Trophoblast cell (in vitro differentiated cells and primary cell): ENCODE results near the gene VASH1.

Experiments
- DNase-seq, 2 donors: peaks; one replicate each; pipeline ENCODE4 v3.0.0-alpha.2; 2016
- H2AFZ ChIP-seq: 2 replicates; pipeline ENCODE4 v1.6.1; 2013; ENCODE audit warnings: low read length, moderate library complexity, mild to moderate bottlenecking; ENCODE audit not compliant: insufficient read depth, poor library complexity
- H2AK5ac ChIP-seq: 2 replicates; pipeline ENCODE4 v1.6.1; 2013; ENCODE audit warnings: mild to moderate bottlenecking, low read length
- H2BK120ac ChIP-seq: 2 replicates; pipeline ENCODE4 v1.6.1; 2013; ENCODE audit warnings: low read length, mild to moderate bottlenecking, moderate library complexity; ENCODE audit not compliant: insufficient read depth, poor library complexity
- H2BK12ac ChIP-seq: 2 replicates; pipeline ENCODE4 v1.6.1; 2013; ENCODE audit warnings: mild to moderate bottlenecking, low read length, moderate library complexity
- H2BK5ac ChIP-seq: 2 replicates; pipeline ENCODE4 v1.6.1; 2013; ENCODE audit warnings: low read length, low read depth, moderate library complexity, mild to moderate bottlenecking; ENCODE audit not compliant: poor library complexity
- H3K14ac ChIP-seq: 2 replicates; pipeline ENCODE4 v1.6.1; 2013; ENCODE audit warnings: mild to moderate bottlenecking, low read length
- H3K18ac ChIP-seq: 2 replicates; pipeline ENCODE4 v1.6.1; 2013; ENCODE audit warnings: mild to moderate bottlenecking, low read length
- H3K23ac ChIP-seq: 2 replicates; pipeline ENCODE4 v1.6.1; 2013; ENCODE audit warnings: low read length
- H3K27ac ChIP-seq: 2 replicates; pipeline ENCODE4 v1.5.1; 2013; ENCODE audit warnings: low read depth, mild to moderate bottlenecking, inconsistent platforms, low read length, moderate library complexity
- H3K27me3 ChIP-seq: 2 replicates; pipeline ENCODE4 v1.6.1; 2013; ENCODE audit warnings: inconsistent platforms, mild to moderate bottlenecking, low read length, moderate library complexity; ENCODE audit not compliant: insufficient read depth
- H3K36me3 ChIP-seq, 2 experiments: 1 replicate in 1 of 2; 2 replicates in 1 of 2; pipeline ENCODE4 v1.6.1; 2013; ENCODE audit warnings: low read length in 2 of 2, mild to moderate bottlenecking in 2 of 2, moderate library complexity in 1 of 2; ENCODE audit not compliant: insufficient read depth in 2 of 2, control insufficient read depth in 1 of 2
- H3K4ac ChIP-seq: 2 replicates; pipeline ENCODE4 v1.6.1; 2013; ENCODE audit warnings: low read depth, mild to moderate bottlenecking, low read length, moderate library complexity
- H3K4me1 ChIP-seq, 2 experiments: 1 replicate in 1 of 2; 2 replicates in 1 of 2; pipeline ENCODE4 v1.6.1; 2013; ENCODE audit warnings: low read length in 2 of 2, mild to moderate bottlenecking in 2 of 2, moderate library complexity in 1 of 2; ENCODE audit not compliant: insufficient read depth in 2 of 2, control insufficient read depth in 1 of 2
- H3K4me2 ChIP-seq: 2 replicates; pipeline ENCODE4 v1.6.1; 2013; ENCODE audit warnings: inconsistent platforms, mild to moderate bottlenecking, low read length, moderate library complexity
- H3K4me3 ChIP-seq: 2 replicates; pipeline ENCODE4 v1.5.1; 2013; ENCODE audit warnings: mild to moderate bottlenecking, low read depth, low read length, inconsistent platforms
- H3K79me1 ChIP-seq: one replicate; pipeline ENCODE4 v1.6.1; 2013; ENCODE audit warnings: low read length
- H3K79me2 ChIP-seq: 2 replicates; pipeline ENCODE4 v1.6.1; 2013; ENCODE audit warnings: low read length, mild to moderate bottlenecking; ENCODE audit not compliant: control insufficient read depth, insufficient read depth, poor library complexity
- H3K9ac ChIP-seq: 2 replicates; pipeline ENCODE4 v1.6.1; 2013; ENCODE audit warnings: mild to moderate bottlenecking, low read length
- H3K9me3 ChIP-seq: 2 replicates; pipeline ENCODE4 v1.6.1; 2013; ENCODE audit warnings: low read depth, mild to moderate bottlenecking, control low read depth, inconsistent platforms, low read length; ENCODE audit not compliant: insufficient read depth
- H4K12ac ChIP-seq: 2 replicates; pipeline ENCODE4 v1.6.1; 2013; ENCODE audit warnings: low read depth, mild to moderate bottlenecking, low read length, moderate library complexity
- H4K8ac ChIP-seq: 2 replicates; pipeline ENCODE4 v1.6.1; 2013; ENCODE audit warnings: low read depth, mild to moderate bottlenecking, low read length, moderate library complexity
- H4K91ac ChIP-seq: one replicate; pipeline ENCODE4 v1.6.1; 2013; ENCODE audit warnings: low read depth, mild to moderate bottlenecking, low read length, moderate library complexity
- WGBS: extraction: QIAGEN DNeasy Blood & Tissue Kit; methylation state at CpG from one replicate; pipeline ENCODE4 v1.1.7; 2013; ENCODE audit warnings: missing lambda C conversion rate; ENCODE audit not compliant: insufficient read length, insufficient coverage; ENCODE audit errors: extremely low coverage; 5-methylcytosine and 5-hydroxymethylcytosine counted together

VASH1 gene

GRCh38 chr14:76715511-76716081, 45.7 kb upstream of the VASH1 start:
- no CpG with 5 or more reads among the region's 7 CpGs for WGBS

GRCh38 chr14:76716285-76716684, 45.0 kb upstream of the VASH1 start:
- Histone ChIP-seq H4K12ac (no peak overlapping the region), H3K18ac (no peak overlapping the region), H3K9ac (no peak overlapping the region), H2BK5ac (no peak overlapping the region), H2AFZ (no peak overlapping the region), H3K4ac (no peak overlapping the region), H3K23ac (no peak overlapping the region), H3K14ac (no peak overlapping the region), H2BK120ac (no peak overlapping the region), H4K8ac (no peak overlapping the region), H2BK12ac (no peak overlapping the region), H4K91ac (no peak overlapping the region), H3K27ac (no peak overlapping the region), H3K79me2 (no peaks in the 10 kb centered on the region), H3K27me3 (no peaks in the 10 kb centered on the region), H3K4me1 (no peaks in the 10 kb centered on the region), H3K9me3 (no peaks in the 10 kb centered on the region), H3K4me3 (no peak overlapping the region), H2AK5ac (no peak overlapping the region), H3K79me1 (no peaks in the 10 kb centered on the region), H3K4me2 (no peak overlapping the region), H3K36me3 (no peaks in the 10 kb centered on the region)
- no peak for DNase-seq
- WGBS: no CpG with 5 or more reads among the region's 4 CpGs

More at GRCh38 chr14:76715511-76716081, 45.7 kb upstream of the VASH1 start:
- Histone ChIP-seq H4K12ac (no peak overlapping the region), H3K36me3 (no peaks in the 10 kb centered on the region), H2AFZ (no peak overlapping the region), H2BK12ac (no peak overlapping the region), H3K18ac (no peak overlapping the region), H3K79me2 (no peaks in the 10 kb centered on the region), H3K23ac (no peak overlapping the region), H3K79me1 (no peaks in the 10 kb centered on the region), H4K8ac (no peak overlapping the region), H3K27ac (no peak overlapping the region), H2BK120ac (no peak overlapping the region), H3K4me3 (no peak overlapping the region), H2AK5ac (no peak overlapping the region), H3K9me3 (no peaks in the 10 kb centered on the region), H3K4ac (no peak overlapping the region), H3K27me3 (no peaks in the 10 kb centered on the region), H3K14ac (no peak overlapping the region), H2BK5ac (no peak overlapping the region), H3K9ac (no peak overlapping the region), H4K91ac (no peak overlapping the region), H3K4me2 (no peak overlapping the region), H3K4me1 (no peaks in the 10 kb centered on the region)
- no peak for DNase-seq

- Histone ChIP-seq H4K91ac (no peak overlapping the region), H3K9me3 (no peaks in the 10 kb centered on the region), H3K4me3 (no peak overlapping the region), H2AK5ac (no peak overlapping the region), H3K79me2 (no peaks in the 10 kb centered on the region), H2BK12ac (no peak overlapping the region), H2BK120ac (no peak overlapping the region), H4K12ac (no peak overlapping the region), H2AFZ (no peak overlapping the region), H3K14ac (no peak overlapping the region), H3K27me3 (no peaks in the 10 kb centered on the region), H2BK5ac (no peak overlapping the region), H3K4me1 (no peaks in the 10 kb centered on the region), H3K9ac (no peak overlapping the region), H3K23ac (no peak overlapping the region), H3K4ac (no peak overlapping the region), H3K36me3 (no peaks in the 10 kb centered on the region), H3K18ac (no peak overlapping the region), H3K27ac (no peak overlapping the region), H3K4me2 (no peak overlapping the region), H4K8ac (no peak overlapping the region), H3K79me1 (no peaks in the 10 kb centered on the region)
- WGBS: no CpG with 5 or more reads among the region's 9 CpGs
- DNase-seq: no peak
Observed at GRCh38 chr14:76717508-76718290, 43.6 kb upstream of the VASH1 start.

- H3K9ac ChIP-seq: no peak overlapping the region
- no peaks in the 10 kb centered on the region for H3K79me2 ChIP-seq
- H3K27me3 ChIP-seq: no peaks in the 10 kb centered on the region
- H4K91ac ChIP-seq: no peak overlapping the region
- no peak overlapping the region for H4K8ac ChIP-seq
- H3K14ac ChIP-seq: no peak overlapping the region
- no peak overlapping the region for H3K4me3 ChIP-seq
- no CpG with 5 or more reads among the region's 6 CpGs for WGBS
- H2BK5ac ChIP-seq: no peak overlapping the region
- H2AFZ ChIP-seq: no peak overlapping the region
- H2AK5ac ChIP-seq: no peak overlapping the region
- H3K4me2 ChIP-seq: no peak overlapping the region
- H3K36me3 ChIP-seq: no peaks in the 10 kb centered on the region
- H2BK120ac ChIP-seq: no peak overlapping the region
- H3K9me3 ChIP-seq: no peaks in the 10 kb centered on the region
- H3K4ac ChIP-seq: no peak overlapping the region
- H3K4me1 ChIP-seq: no peaks in the 10 kb centered on the region
- no peak overlapping the region for H3K27ac ChIP-seq
- no peak overlapping the region for H3K18ac ChIP-seq
- no peak overlapping the region for H3K23ac ChIP-seq
- no peak for DNase-seq
- H4K12ac ChIP-seq: no peak overlapping the region
- no peaks in the 10 kb centered on the region for H3K79me1 ChIP-seq
- no peak overlapping the region for H2BK12ac ChIP-seq
Observed at GRCh38 chr14:76718306-76719040, 42.8 kb upstream of the VASH1 start.
